Stimulated activated CD4-positive, alpha-beta T cell treated with anti-CD3 and anti-CD28 coated beads, Interleukin-4, amount 100 ng/mL, for 1 hour (primary cell): Measurements from ENCODE around the gene GCDH.
A peak's percentile ranks its signal among the peaks of the same experiment; 100 is the strongest.
"Not testable (repeated sequence)": the region's sequence is repeated elsewhere in the genome, so short reads cannot be mapped to it uniquely, and the experiment has no call there.

Source experiments
- DNase-seq: peaks from one replicate; pipeline ENCODE4 v3.0.0-alpha.2; 2020

Gene GCDH

GRCh38 chr19:12890787-12891552 is at the start of gene GCDH:
GCDH (plus strand) TSS chr19:12891160; CDS start chr19:12891305, 145 bp downstream.
- DNase-seq: peak; percentile 92

- DNase-seq: no peak
Measured at GRCh38 chr19:12842511-12842910, 48.4 kb upstream of the GCDH start.

- no peak for DNase-seq
Measured at GRCh38 chr19:12843328-12843727, 47.6 kb upstream of the GCDH start.

GRCh38 chr19:12843999-12844732 is 46.8 kb upstream of the GCDH start:
- DNase-seq: no peak

GRCh38 chr19:12846613-12847012 is 44.3 kb upstream of the GCDH start:
- not testable (repeated sequence) for DNase-seq

- DNase-seq: peak; percentile 87
Measured at GRCh38 chr19:12847159-12848139, 43.5 kb upstream of the GCDH start.

GRCh38 chr19:12856653-12857052 is 34.3 kb upstream of the GCDH start:
- DNase-seq: no peak

- no peak for DNase-seq
Measured at GRCh38 chr19:12858041-12858928, 32.7 kb upstream of the GCDH start.

- DNase-seq: no peak
Measured at GRCh38 chr19:12859546-12859945, 31.4 kb upstream of the GCDH start.

GRCh38 chr19:12864143-12864542 is 26.8 kb upstream of the GCDH start:
- no peak for DNase-seq

- DNase-seq: no peak
Measured at GRCh38 chr19:12864721-12865715, 25.9 kb upstream of the GCDH start.

- DNase-seq: no peak
Measured at GRCh38 chr19:12865746-12866415, 25.1 kb upstream of the GCDH start.

- no peak for DNase-seq
Measured at GRCh38 chr19:12866416-12867119, 24.4 kb upstream of the GCDH start.

- peak; percentile 72 for DNase-seq
Measured at GRCh38 chr19:12867120-12868099, 23.6 kb upstream of the GCDH start.

GRCh38 chr19:12868540-12869112 is 22.3 kb upstream of the GCDH start:
- peak; percentile 31 for DNase-seq

- DNase-seq: no peak
Measured at GRCh38 chr19:12871681-12872080, 19.3 kb upstream of the GCDH start.

- no peak for DNase-seq
Measured at GRCh38 chr19:12872255-12872654, 18.7 kb upstream of the GCDH start.
